GM23338 (cell line): ENCODE results near the gene MRTFA. TPM values are rescaled to one million over a fixed set of nuclear protein-coding genes. Genes with fewer than 3 reads are reported as not detected.

Experiments
- ATAC-seq: fragments of 200-7000 bp; cut with Tn5 transposase; 3 replicates; pipeline ENCODE4 v1.9.1; 2020
- DNase-seq: peaks from one replicate; pipeline ENCODE4 v3.0.0-alpha.2; 2015; ENCODE audit warnings: low spot score
- H2AFZ ChIP-seq: fragments of 200-600 bp; sonication (generic); 2 replicates; pipeline ENCODE4 v1.8.0; 2016; ENCODE audit warnings: antibody characterized with exemption, mild to moderate bottlenecking, moderate library complexity
- H3F3A ChIP-seq: fragments of 200-600 bp; sonication (generic); replicated peaks from 2 replicates; pipeline ENCODE4 v1.8.0; 2017; ENCODE audit warnings: antibody characterized with exemption, mixed run types, low read depth
- H3K27ac ChIP-seq: fragments of 200-600 bp; sonication (generic); 2 replicates; pipeline ENCODE4 v1.6.1; 2016; ENCODE audit warnings: low read depth
- H3K27me3 ChIP-seq: fragments of 200-600 bp; sonication (generic); 2 replicates; pipeline ENCODE4 v1.8.0; 2016; ENCODE audit warnings: mild to moderate bottlenecking, mixed run types, moderate library complexity; ENCODE audit not compliant: insufficient read depth
- H3K36me3 ChIP-seq: fragments of 200-600 bp; sonication (generic); 2 replicates; pipeline ENCODE4 v1.8.0; 2016; ENCODE audit warnings: mild to moderate bottlenecking; ENCODE audit not compliant: insufficient read depth
- H3K4me1 ChIP-seq: fragments of 200-600 bp; sonication (generic); 2 replicates; pipeline ENCODE4 v1.8.0; 2016; ENCODE audit warnings: mild to moderate bottlenecking, moderate library complexity; ENCODE audit not compliant: insufficient read depth
- H3K4me2 ChIP-seq: fragments of 200-600 bp; sonication (generic); 2 replicates; pipeline ENCODE4 v1.7.1; 2017; ENCODE audit warnings: mixed run types
- H3K4me3 ChIP-seq: fragments of 200-600 bp; sonication (generic); 2 replicates; pipeline ENCODE4 v1.6.1; 2016; ENCODE audit warnings: mixed run types
- H3K79me2 ChIP-seq: fragments of 200-600 bp; sonication (generic); replicated peaks from 2 replicates; pipeline ENCODE4 v1.8.0; 2017; ENCODE audit warnings: mild to moderate bottlenecking; ENCODE audit not compliant: insufficient read depth
- H3K9me2 ChIP-seq: fragments of 200-600 bp; sonication (generic); 2 replicates; pipeline ENCODE4 v1.8.0; 2017; ENCODE audit not compliant: insufficient read depth
- H4K20me1 ChIP-seq: fragments of 200-600 bp; sonication (generic); replicated peaks from 2 replicates; pipeline ENCODE4 v1.8.0; 2017; ENCODE audit warnings: mild to moderate bottlenecking; ENCODE audit not compliant: insufficient read depth
- H3K27ac Mint-ChIP-seq: 2 replicates; pipeline ENCODE4 v1.8.0; 2020; ENCODE audit warnings: inconsistent platforms, mild to moderate bottlenecking, moderate library complexity, mixed read lengths
- H3K27me3 Mint-ChIP-seq: 3 replicates; pipeline ENCODE4 v1.8.0; 2022; ENCODE audit warnings: low read depth, mild to moderate bottlenecking, moderate library complexity, mixed read lengths, inconsistent platforms; ENCODE audit not compliant: insufficient read depth, poor library complexity
- H3K36me3 Mint-ChIP-seq: 3 replicates; pipeline ENCODE4 v1.8.0; 2021; ENCODE audit warnings: low read depth, mild to moderate bottlenecking, inconsistent platforms, moderate library complexity, mixed read lengths
- H3K4me1 Mint-ChIP-seq: 3 replicates; pipeline ENCODE4 v1.8.0; 2020; ENCODE audit warnings: mild to moderate bottlenecking, inconsistent platforms, mixed read lengths
- H3K4me3 Mint-ChIP-seq: 3 replicates; pipeline ENCODE4 v1.8.0; 2021; ENCODE audit warnings: moderate library complexity, mild to moderate bottlenecking, inconsistent platforms, mixed read lengths
- H3K9me3 Mint-ChIP-seq: 3 replicates; pipeline ENCODE4 v1.8.0; 2020; ENCODE audit warnings: moderate library complexity, mild to moderate bottlenecking, inconsistent platforms, mixed read lengths
- CREB1 ChIP-seq: fragments of 250-450 bp; sonication (Bioruptor Pico); IDR thresholded peaks from 2 replicates; pipeline ENCODE4 v1.5.0; 2020; ENCODE audit warnings: low read depth, mild to moderate bottlenecking, moderate library complexity
- ETS1 ChIP-seq: IDR thresholded peaks from 2 replicates; pipeline ENCODE4 v1.6.1; 2016; ENCODE audit warnings: antibody characterized with exemption
- EZH2 ChIP-seq: fragments of 200-600 bp; sonication (generic); IDR thresholded peaks from one replicate; pipeline ENCODE4 v1.8.0; 2017; ENCODE audit warnings: antibody characterized with exemption, mild to moderate bottlenecking, low read depth; ENCODE audit not compliant: unreplicated experiment
- EZH2phosphoT487 ChIP-seq: fragments of 200-600 bp; sonication (generic); IDR thresholded peaks from one replicate; pipeline ENCODE4 v1.8.1; 2018; ENCODE audit warnings: antibody characterized with exemption; ENCODE audit not compliant: unreplicated experiment
- JUNB ChIP-seq: IDR thresholded peaks from one replicate; pipeline ENCODE4 v1.6.1; 2016; ENCODE audit warnings: antibody characterized with exemption; ENCODE audit not compliant: unreplicated experiment
- NANOG ChIP-seq: IDR thresholded peaks from 2 replicates; pipeline ENCODE4 v1.6.1; 2016; ENCODE audit warnings: antibody characterized with exemption, borderline replicate concordance
- POLR2AphosphoS5 ChIP-seq: IDR thresholded peaks from 2 replicates; pipeline ENCODE4 v1.6.1; 2016; ENCODE audit warnings: antibody characterized with exemption, low read depth
- STAT1 ChIP-seq: IDR thresholded peaks from one replicate; pipeline ENCODE4 v1.6.1; 2016; ENCODE audit warnings: antibody characterized with exemption; ENCODE audit not compliant: unreplicated experiment
- ZNF114 ChIP-seq: fragments of 250-450 bp; sonication (Bioruptor Pico); IDR thresholded peaks from 2 replicates; pipeline ENCODE4 v1.5.0; 2020; ENCODE audit warnings: mild to moderate bottlenecking, moderate library complexity
- ZNF331 ChIP-seq: fragments of 250-450 bp; sonication (Bioruptor Pico); IDR thresholded peaks from 2 replicates; pipeline ENCODE4 v1.5.0; 2020; ENCODE audit warnings: low read depth, mild to moderate bottlenecking, moderate library complexity
- ZNF462 ChIP-seq: fragments of 250-450 bp; sonication (Bioruptor Pico); IDR thresholded peaks from 2 replicates; pipeline ENCODE4 v1.5.0; 2020; ENCODE audit warnings: mild to moderate bottlenecking, moderate library complexity
- polyA plus RNA-seq: library from polyadenylated mRNA; unstranded; fragments of >200 nt; fragmentation: Nextera tagmentation; extraction: Ambion mirVana; gene quantifications from 2 replicates; pipeline ENCODE4 v1.2.1, GENCODE V29; 2016
- total RNA-seq: library from RNA; depleted of rRNA; stranded (reverse); fragments of >200 nt; shearing (Covaris generic); gene quantifications from 2 replicates; pipeline ENCODE4 v1.2.3, GENCODE V29; 2014
- TF ChIP-seq, protein P1 (sequence below), 2 experiments: fragments of 200-600 bp in 1 of 2; sonication (generic) in 1 of 2; conservative IDR thresholded peaks; 2 replicates each; pipeline versions ENCODE4 v1.5.1 to v1.6.1; 2016 to 2017; ENCODE audit warnings: antibody characterized with exemption in 2 of 2, low read depth in 2 of 2, mild to moderate bottlenecking in 2 of 2, moderate library complexity in 1 of 2
- TF ChIP-seq, protein P2 (sequence below): IDR thresholded peaks from one replicate; pipeline ENCODE4 v1.6.1; 2018; ENCODE audit warnings: antibody characterized with exemption; ENCODE audit not compliant: unreplicated experiment

Gene MRTFA
- total and polyA plus RNA-seq, 2 experiments from 2014 or later, result 18.1 to 92.4 TPM

- Histone ChIP-seq H3K27ac (no peak overlapping the region), H3K4me3 (no peak overlapping the region), H4K20me1 (0 out of 2 replicates have a peak, but pooled peaks cover 4% of the 10 kb centered on the region), H3K9me2 (no peaks in the 10 kb centered on the region), H2AFZ (no peak overlapping the region), H3K36me3 (no peaks in the 10 kb centered on the region), H3F3A (no peaks in the 10 kb centered on the region), H3K27me3 (no peaks in the 10 kb centered on the region), H3K79me2 (no peaks in the 10 kb centered on the region), H3K4me2 (no peak overlapping the region), H3K4me1 (no peaks in the 10 kb centered on the region)
- Mint-ChIP-seq H3K9me3 (no peaks in the 10 kb centered on the region), H3K27ac (no peak overlapping the region), H3K36me3 (peaks cover 28% of the 10 kb centered on the region), H3K4me3 (no peak overlapping the region), H3K4me1 (no peaks in the 10 kb centered on the region; the same call in 2 of the 3 replicates), H3K27me3 (peaks cover 9% of the 10 kb centered on the region)
- no peak for ATAC-seq
- TF ChIP-seq EZH2 (no peak), EZH2phosphoT487 (no peak), STAT1 (no peak), ZNF114 (no peak), POLR2AphosphoS5 (no peak), CREB1 (CRISPR knock-in tag) (no peak), JUNB (no peak), ETS1 (no peak), ZNF331 (CRISPR knock-in tag) (no peak), NANOG (no peak), ZNF462 (CRISPR knock-in tag) (no peak)
- TF ChIP-seq, protein P1, sequence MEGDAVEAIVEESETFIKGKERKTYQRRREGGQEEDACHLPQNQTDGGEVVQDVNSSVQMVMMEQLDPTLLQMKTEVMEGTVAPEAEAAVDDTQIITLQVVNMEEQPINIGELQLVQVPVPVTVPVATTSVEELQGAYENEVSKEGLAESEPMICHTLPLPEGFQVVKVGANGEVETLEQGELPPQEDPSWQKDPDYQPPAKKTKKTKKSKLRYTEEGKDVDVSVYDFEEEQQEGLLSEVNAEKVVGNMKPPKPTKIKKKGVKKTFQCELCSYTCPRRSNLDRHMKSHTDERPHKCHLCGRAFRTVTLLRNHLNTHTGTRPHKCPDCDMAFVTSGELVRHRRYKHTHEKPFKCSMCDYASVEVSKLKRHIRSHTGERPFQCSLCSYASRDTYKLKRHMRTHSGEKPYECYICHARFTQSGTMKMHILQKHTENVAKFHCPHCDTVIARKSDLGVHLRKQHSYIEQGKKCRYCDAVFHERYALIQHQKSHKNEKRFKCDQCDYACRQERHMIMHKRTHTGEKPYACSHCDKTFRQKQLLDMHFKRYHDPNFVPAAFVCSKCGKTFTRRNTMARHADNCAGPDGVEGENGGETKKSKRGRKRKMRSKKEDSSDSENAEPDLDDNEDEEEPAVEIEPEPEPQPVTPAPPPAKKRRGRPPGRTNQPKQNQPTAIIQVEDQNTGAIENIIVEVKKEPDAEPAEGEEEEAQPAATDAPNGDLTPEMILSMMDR (conservative IDR thresholded peaks at IDR 0.05; ENCODE audit: low read depth in 2 of 2), result no peak
- TF ChIP-seq, protein P2, sequence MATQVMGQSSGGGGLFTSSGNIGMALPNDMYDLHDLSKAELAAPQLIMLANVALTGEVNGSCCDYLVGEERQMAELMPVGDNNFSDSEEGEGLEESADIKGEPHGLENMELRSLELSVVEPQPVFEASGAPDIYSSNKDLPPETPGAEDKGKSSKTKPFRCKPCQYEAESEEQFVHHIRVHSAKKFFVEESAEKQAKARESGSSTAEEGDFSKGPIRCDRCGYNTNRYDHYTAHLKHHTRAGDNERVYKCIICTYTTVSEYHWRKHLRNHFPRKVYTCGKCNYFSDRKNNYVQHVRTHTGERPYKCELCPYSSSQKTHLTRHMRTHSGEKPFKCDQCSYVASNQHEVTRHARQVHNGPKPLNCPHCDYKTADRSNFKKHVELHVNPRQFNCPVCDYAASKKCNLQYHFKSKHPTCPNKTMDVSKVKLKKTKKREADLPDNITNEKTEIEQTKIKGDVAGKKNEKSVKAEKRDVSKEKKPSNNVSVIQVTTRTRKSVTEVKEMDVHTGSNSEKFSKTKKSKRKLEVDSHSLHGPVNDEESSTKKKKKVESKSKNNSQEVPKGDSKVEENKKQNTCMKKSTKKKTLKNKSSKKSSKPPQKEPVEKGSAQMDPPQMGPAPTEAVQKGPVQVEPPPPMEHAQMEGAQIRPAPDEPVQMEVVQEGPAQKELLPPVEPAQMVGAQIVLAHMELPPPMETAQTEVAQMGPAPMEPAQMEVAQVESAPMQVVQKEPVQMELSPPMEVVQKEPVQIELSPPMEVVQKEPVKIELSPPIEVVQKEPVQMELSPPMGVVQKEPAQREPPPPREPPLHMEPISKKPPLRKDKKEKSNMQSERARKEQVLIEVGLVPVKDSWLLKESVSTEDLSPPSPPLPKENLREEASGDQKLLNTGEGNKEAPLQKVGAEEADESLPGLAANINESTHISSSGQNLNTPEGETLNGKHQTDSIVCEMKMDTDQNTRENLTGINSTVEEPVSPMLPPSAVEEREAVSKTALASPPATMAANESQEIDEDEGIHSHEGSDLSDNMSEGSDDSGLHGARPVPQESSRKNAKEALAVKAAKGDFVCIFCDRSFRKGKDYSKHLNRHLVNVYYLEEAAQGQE, result no peak
- no peak for DNase-seq
These were observed 216.8 kb downstream of the MRTFA start for GRCh38 chr22:40419718-40420117.
